Glutamatergic neuron (in vitro differentiated cells): ENCODE data around the gene NOXA1. TPM values are rescaled to one million over a fixed set of nuclear protein-coding genes. Genes with fewer than 3 reads are reported as not detected.

Source experiments
- DNase-seq: peaks from one replicate; pipeline ENCODE4 v3.0.0; 2022
- H3K27ac Mint-ChIP-seq: one replicate; pipeline ENCODE4 v1.8.0; 2020; ENCODE audit warnings: mild to moderate bottlenecking, mixed read lengths, inconsistent platforms; ENCODE audit not compliant: unreplicated experiment
- H3K27me3 Mint-ChIP-seq: one replicate; pipeline ENCODE4 v1.8.0; 2020; ENCODE audit warnings: mild to moderate bottlenecking, moderate library complexity, mixed read lengths, inconsistent platforms; ENCODE audit not compliant: unreplicated experiment
- H3K36me3 Mint-ChIP-seq: one replicate; pipeline ENCODE4 v1.8.0; 2020; ENCODE audit warnings: mild to moderate bottlenecking, mixed read lengths, inconsistent platforms; ENCODE audit not compliant: unreplicated experiment
- H3K4me1 Mint-ChIP-seq: one replicate; pipeline ENCODE4 v1.8.0; 2020; ENCODE audit warnings: mild to moderate bottlenecking, low read depth, mixed read lengths, inconsistent platforms; ENCODE audit not compliant: unreplicated experiment
- H3K4me3 Mint-ChIP-seq: one replicate; pipeline ENCODE4 v1.8.0; 2020; ENCODE audit warnings: mild to moderate bottlenecking, mixed read lengths, inconsistent platforms; ENCODE audit not compliant: unreplicated experiment
- H3K9me3 Mint-ChIP-seq: one replicate; pipeline ENCODE4 v1.8.0; 2020; ENCODE audit warnings: mild to moderate bottlenecking, moderate library complexity, mixed read lengths, inconsistent platforms; ENCODE audit not compliant: unreplicated experiment
- total RNA-seq: library from RNA; stranded (reverse); fragmentation: NEBNext Ultra II Directional; extraction: Animal tissue kit (Norgen Biotek cat#: 25700); gene quantifications from one replicate; pipeline ENCODE4 v1.2.1, GENCODE V29; 2021; ENCODE audit not compliant: unreplicated experiment
- TF ChIP-seq, protein P1 (sequence below): fragments of 200-600 bp; sonication (generic); IDR thresholded peaks from one replicate; pipeline ENCODE4 v1.5.0; 2021; ENCODE audit not compliant: partially characterized antibody, unreplicated experiment

Gene NOXA1
- total RNA-seq, 1 donor from 2014 or later, result 2.6 TPM

DNA sequence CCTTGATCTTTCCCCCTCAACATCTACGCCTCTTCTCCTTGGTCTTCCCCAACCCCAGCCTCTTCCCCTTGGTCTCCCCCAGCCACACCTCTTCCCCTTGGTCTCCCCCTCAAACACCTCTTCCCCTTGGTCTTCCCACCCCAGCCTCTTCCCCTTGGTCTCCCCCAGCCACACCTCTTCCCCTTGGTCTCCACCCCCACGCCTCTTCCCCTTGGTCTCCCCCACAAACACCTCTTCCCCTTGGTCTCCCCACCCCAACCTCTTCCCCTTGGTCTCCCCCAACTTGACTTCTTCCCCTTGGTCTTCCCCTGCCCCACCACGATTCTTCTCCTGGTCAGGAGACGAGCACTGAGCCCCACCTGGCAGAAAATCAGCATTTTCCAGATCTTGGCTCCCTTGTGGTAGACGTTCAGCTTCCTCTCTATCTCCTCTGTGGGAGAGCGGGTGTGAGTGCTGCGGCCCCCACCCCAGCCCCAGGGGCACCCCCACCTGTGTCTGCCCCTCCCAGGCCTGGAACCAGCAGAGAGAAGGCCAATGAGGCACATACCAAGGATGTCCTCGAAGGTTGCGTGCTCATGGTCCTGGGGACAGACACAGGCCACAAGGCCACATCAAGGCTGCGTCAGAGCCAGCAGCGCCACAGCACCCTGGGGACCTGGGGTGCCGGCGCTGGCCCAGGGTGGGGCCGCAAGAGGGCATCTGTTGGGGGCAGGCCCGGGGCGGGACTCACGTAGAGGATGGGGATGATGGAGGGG, 29.0 kb downstream of the NOXA1 start:
- H3K27me3 Mint-ChIP-seq, result peaks cover 4% of the 10 kb centered on the region
- no peak overlapping the region for H3K4me3 Mint-ChIP-seq
- H3K9me3 Mint-ChIP-seq, result peaks cover 3% of the 10 kb centered on the region
- no peak for DNase-seq
- no peak overlapping the region for H3K27ac Mint-ChIP-seq
- TF ChIP-seq, protein P1, sequence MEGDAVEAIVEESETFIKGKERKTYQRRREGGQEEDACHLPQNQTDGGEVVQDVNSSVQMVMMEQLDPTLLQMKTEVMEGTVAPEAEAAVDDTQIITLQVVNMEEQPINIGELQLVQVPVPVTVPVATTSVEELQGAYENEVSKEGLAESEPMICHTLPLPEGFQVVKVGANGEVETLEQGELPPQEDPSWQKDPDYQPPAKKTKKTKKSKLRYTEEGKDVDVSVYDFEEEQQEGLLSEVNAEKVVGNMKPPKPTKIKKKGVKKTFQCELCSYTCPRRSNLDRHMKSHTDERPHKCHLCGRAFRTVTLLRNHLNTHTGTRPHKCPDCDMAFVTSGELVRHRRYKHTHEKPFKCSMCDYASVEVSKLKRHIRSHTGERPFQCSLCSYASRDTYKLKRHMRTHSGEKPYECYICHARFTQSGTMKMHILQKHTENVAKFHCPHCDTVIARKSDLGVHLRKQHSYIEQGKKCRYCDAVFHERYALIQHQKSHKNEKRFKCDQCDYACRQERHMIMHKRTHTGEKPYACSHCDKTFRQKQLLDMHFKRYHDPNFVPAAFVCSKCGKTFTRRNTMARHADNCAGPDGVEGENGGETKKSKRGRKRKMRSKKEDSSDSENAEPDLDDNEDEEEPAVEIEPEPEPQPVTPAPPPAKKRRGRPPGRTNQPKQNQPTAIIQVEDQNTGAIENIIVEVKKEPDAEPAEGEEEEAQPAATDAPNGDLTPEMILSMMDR, result no peak
- H3K4me1 Mint-ChIP-seq, result peaks cover 4% of the 10 kb centered on the region
- no peaks in the 10 kb centered on the region for H3K36me3 Mint-ChIP-seq

- Mint-ChIP-seq H3K4me1 (peaks cover 4% of the 10 kb centered on the region), H3K4me3 (no peak overlapping the region), H3K36me3 (no peaks in the 10 kb centered on the region), H3K9me3 (peaks cover 1% of the 10 kb centered on the region), H3K27me3 (peaks cover 4% of the 10 kb centered on the region), H3K27ac (no peak overlapping the region)
- TF ChIP-seq, protein P1, result no peak
- peak; percentile 20 for DNase-seq
Measured at GRCh38 chr9:137452761-137453642, 29.8 kb downstream of the NOXA1 start.

GRCh38 chr9:137453643-137454081, 30.5 kb downstream of the NOXA1 start:
- peak; percentile 79 for DNase-seq

DNA sequence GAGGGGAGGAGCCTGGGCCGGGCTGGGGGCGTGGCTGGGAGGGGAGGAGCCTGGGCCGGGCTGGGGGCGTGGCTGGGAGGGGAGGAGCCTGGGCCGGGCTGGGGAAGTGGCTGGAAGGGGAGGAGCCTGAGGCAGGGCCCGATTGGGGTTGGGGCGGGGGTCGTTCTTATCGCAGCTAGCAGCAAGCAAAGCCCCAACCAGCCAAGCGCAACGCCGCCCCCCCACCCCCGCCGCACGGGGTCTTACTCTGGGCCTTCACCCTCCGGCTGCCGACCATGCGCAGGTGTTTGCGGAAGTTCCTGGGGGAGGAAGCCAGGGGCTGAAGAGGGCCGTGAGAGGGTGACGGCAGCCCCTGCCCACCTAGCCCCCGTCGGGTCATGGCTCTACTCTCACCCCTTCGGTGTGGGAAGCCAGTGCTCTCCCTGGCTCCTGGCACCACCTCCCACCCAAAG, 31.0 kb downstream of the NOXA1 start:
- peaks cover 1% of the 10 kb centered on the region for H3K9me3 Mint-ChIP-seq
- TF ChIP-seq, protein P1, result no peak
- H3K27me3 Mint-ChIP-seq, result peaks cover 4% of the 10 kb centered on the region
- H3K36me3 Mint-ChIP-seq, result no peaks in the 10 kb centered on the region
- peak; percentile 62 for DNase-seq
- no peak overlapping the region for H3K27ac Mint-ChIP-seq
- peak overlapping the region; percentile 61 for H3K4me3 Mint-ChIP-seq
- peaks cover 4% of the 10 kb centered on the region for H3K4me1 Mint-ChIP-seq

More at GRCh38 chr9:137453643-137454081, 30.5 kb downstream of the NOXA1 start:
- no peaks in the 10 kb centered on the region for H3K36me3 Mint-ChIP-seq
- H3K27me3 Mint-ChIP-seq, result peaks cover 4% of the 10 kb centered on the region
- H3K4me3 Mint-ChIP-seq, result peak overlapping the region; percentile 59
- peaks cover 4% of the 10 kb centered on the region for H3K4me1 Mint-ChIP-seq
- no peak overlapping the region for H3K27ac Mint-ChIP-seq
- TF ChIP-seq, protein P1, result no peak
- peaks cover 1% of the 10 kb centered on the region for H3K9me3 Mint-ChIP-seq
